Spleen (tissue), 11 donors: Measurements from ENCODE around the gene LRRC8E. TPM values are rescaled to one million over a fixed set of nuclear protein-coding genes. Genes with fewer than 3 reads are reported as not detected.

Experiments used
- DNase-seq: peaks from one replicate; pipeline ENCODE4 v3.0.0-alpha.2; 2020
- H3K27ac ChIP-seq, 8 donors: fragments of 200-600 bp; sonication (generic) in 7 of 8; 1 replicate in 4 of 8; 2 replicates in 4 of 8; pipeline versions ENCODE4 v1.5.0 to v1.8.0; 2016 to 2021; ENCODE audit warnings: inconsistent platforms in 4 of 8, mild to moderate bottlenecking in 4 of 8, moderate library complexity in 1 of 8
- H3K27me3 ChIP-seq, 7 donors: fragments of 200-600 bp; sonication (generic) in 6 of 7; replicated peaks in 1 of 7; 1 replicate in 4 of 7; 2 replicates in 3 of 7; pipeline versions ENCODE4 v1.5.0 to v1.8.0; 2016 to 2021; ENCODE audit warnings: inconsistent platforms in 3 of 7, mild to moderate bottlenecking in 1 of 7
- H3K36me3 ChIP-seq, 6 donors: fragments of 200-600 bp; sonication (generic) in 5 of 6; 1 replicate in 4 of 6; 2 replicates in 2 of 6; pipeline versions ENCODE4 v1.5.0 to v1.8.0; 2016 to 2021; ENCODE audit warnings: inconsistent platforms in 2 of 6
- H3K4me1 ChIP-seq, 6 donors: fragments of 200-600 bp; sonication (generic) in 5 of 6; 1 replicate in 3 of 6; 2 replicates in 3 of 6; pipeline versions ENCODE4 v1.5.0 to v1.8.0; 2016 to 2021; ENCODE audit warnings: inconsistent platforms in 3 of 6
- H3K4me3 ChIP-seq, 8 donors: fragments of 200-600 bp; sonication (generic) in 7 of 8; 1 replicate in 4 of 8; 2 replicates in 4 of 8; pipeline versions ENCODE4 v1.5.0 to v1.8.0; 2016 to 2021; ENCODE audit warnings: inconsistent platforms in 4 of 8, mild to moderate bottlenecking in 4 of 8, moderate library complexity in 2 of 8
- H3K9me3 ChIP-seq, 8 donors: fragments of 200-600 bp; sonication (generic) in 7 of 8; 1 replicate in 4 of 8; 2 replicates in 4 of 8; pipeline versions ENCODE4 v1.5.0 to v1.8.0; 2016 to 2021; ENCODE audit warnings: inconsistent platforms in 4 of 8
- CTCF ChIP-seq, 11 experiments: fragments of 200-600 bp in 7 of 11; fragments of 450-650 bp in 4 of 11; sonication (generic) in 4 of 11; IDR thresholded peaks in 8 of 11; conservative IDR thresholded peaks in 3 of 11; 1 replicate in 7 of 11; 2 replicates in 4 of 11; pipeline versions ENCODE4 v1.4.0 to v1.8.0; 2016 to 2021; ENCODE audit warnings: antibody characterized with exemption in 11 of 11, inconsistent platforms in 4 of 11, mild to moderate bottlenecking in 1 of 11
- POLR2A ChIP-seq, 3 donors: fragments of 450-650 bp; IDR thresholded peaks; one replicate each; pipeline ENCODE4 v1.5.1; 2017; ENCODE audit warnings: antibody characterized with exemption in 3 of 3, mild to moderate bottlenecking in 1 of 3
- POLR2AphosphoS5 ChIP-seq, 3 donors: sonication (generic); formaldehyde crosslinking; IDR thresholded peaks; one replicate each; pipeline ENCODE4 v1.5.1; 2017; ENCODE audit warnings: antibody characterized with exemption in 3 of 3
- WGBS, 5 donors: extraction: QIAGEN DNeasy Blood & Tissue Kit in 3 of 5; methylation state at CpG; one replicate each; pipeline versions ENCODE4 v1.1.5 to v1.1.7; 2013 to 2018; 5-methylcytosine and 5-hydroxymethylcytosine counted together
- intact Hi-C: fragments of 100-400 bp; cut with DNase I; formaldehyde crosslinking; loops from one replicate; pipeline ENCODE4 v1.15.0; 2023; ENCODE audit warnings: low total_unique reads
- polyA plus RNA-seq, 3 donors: library from polyadenylated mRNA; stranded (reverse); fragments of 200-250 nt; gene quantifications; one replicate each; pipeline ENCODE4 v1.2.1, GENCODE V29; 2013
- total RNA-seq, 7 donors: library from RNA; depleted of rRNA in 3 of 7; stranded (reverse); fragments of >200 nt in 3 of 7; fragmentation: NEBNext Ultra II Directional in 4 of 7; extraction: Animal tissue kit (Norgen Biotek cat#: 25700) in 4 of 7; gene quantifications; one replicate each; pipeline versions ENCODE4 v1.1.0 to v1.2.1, GENCODE V29; 2016 to 2021
- donor health status: healthy with polysubstance abuse.
- donor health status: DM: no; HTN: no; CAD: no; lungs with moderate emphysema.
- donor health status: DM: no; HTN: no; CAD: no.
- donor health status: Bipolar disorder and iron deficiency.
- donor health status: healthy.
- donor health status: DM: no; HTN: no; CAD: no.
- donor health status: DM: yes; HTN: yes; CAD: no.

LRRC8E gene
- total and polyA plus RNA-seq, 10 donors = 0.08 to 0.37 TPM; not detected in 8

GRCh38 chr19:7869453-7869909 lies 18.8 kb upstream of the LRRC8E start:
- Histone ChIP-seq H3K27ac (peak overlapping the region in 7 of 8 donors; percentile 36 to 87 (median 53)), H3K27me3 (peaks cover 2 to 88% (median 40%) of the 10 kb centered on the region in 7 donors), H3K4me1 (peaks cover 10 to 73% (median 55%) of the 10 kb centered on the region in 6 donors), H3K9me3 (peaks cover 0 to 3% (median 0%) of the 10 kb centered on the region in 8 donors), H3K36me3 (no peaks in the 10 kb centered on the region), H3K4me3 (peak overlapping the region; percentile 29 to 74 (median 45))
- TF ChIP-seq POLR2A (IDR thresholded peaks at IDR 0.05) (no peak), CTCF (IDR thresholded peaks at IDR 0.05 in 8 of 11, conservative IDR thresholded peaks at IDR 0.05 in 3 of 11) (peak in 9 of 11 experiments; percentile 16 to 79 (median 54))
- WGBS, 5 donors = 1 to 17% (median 2%) methylated on average over 2 to 47 of the region's 47 CpGs
- intact Hi-C loops = no loop called here
- DNase-seq = peak; percentile 93

GRCh38 chr19:7869910-7870511 lies 18.3 kb upstream of the LRRC8E start:
- Histone ChIP-seq H3K4me3 (peak overlapping the region; percentile 29 to 74 (median 45)), H3K4me1 (peaks cover 10 to 73% (median 60%) of the 10 kb centered on the region in 6 donors), H3K9me3 (peaks cover 0 to 3% (median 0%) of the 10 kb centered on the region in 8 donors), H3K27me3 (peaks cover 2 to 88% (median 40%) of the 10 kb centered on the region in 7 donors), H3K27ac (peak overlapping the region in 4 of 8 donors; percentile 46 to 87 (median 74)), H3K36me3 (no peaks in the 10 kb centered on the region)
- DNase-seq = peak; percentile 82
- TF ChIP-seq CTCF (IDR thresholded peaks at IDR 0.05 in 8 of 11, conservative IDR thresholded peaks at IDR 0.05 in 3 of 11) = no peak
- TF ChIP-seq POLR2A (IDR thresholded peaks at IDR 0.05) = no peak
- TF ChIP-seq POLR2AphosphoS5 (IDR thresholded peaks at IDR 0.05) = no peak
- 13 to 29% (median 16%) methylated on average over 29 to 30 of the region's 30 CpGs for WGBS, 5 donors
- intact Hi-C loops = no loop called here

GRCh38 chr19:7870571-7871436 lies 17.5 kb upstream of the LRRC8E start:
- Histone ChIP-seq H3K27me3 (peaks cover 2 to 88% (median 39%) of the 10 kb centered on the region in 7 donors), H3K36me3 (no peaks in the 10 kb centered on the region), H3K27ac (no peak overlapping the region), H3K9me3 (peaks cover 0 to 3% (median 0%) of the 10 kb centered on the region in 8 donors), H3K4me1 (peaks cover 10 to 67% (median 59%) of the 10 kb centered on the region in 6 donors), H3K4me3 (no peak overlapping the region)
- WGBS, 5 donors = 41 to 59% (median 47%) methylated on average over 11 of the region's 11 CpGs
- intact Hi-C loops = no loop called here
- TF ChIP-seq POLR2A (IDR thresholded peaks at IDR 0.05) = no peak
- TF ChIP-seq CTCF (IDR thresholded peaks at IDR 0.05 in 8 of 11, conservative IDR thresholded peaks at IDR 0.05 in 3 of 11) = no peak
- TF ChIP-seq POLR2AphosphoS5 (IDR thresholded peaks at IDR 0.05) = no peak
- no peak for DNase-seq
